ENCODE data around the gene ACSBG1. TPM values are rescaled to one million over a fixed set of nuclear protein-coding genes. Genes with fewer than 3 reads are reported as not detected.

Gene ACSBG1
- total RNA-seq, 2 donors from 2014 or later, result 0.27 to 1.2 TPM

GRCh38 chr15:78276064-78276943, 41.9 kb upstream of the ACSBG1 start:
- no peak for DNase-seq
- 92% methylated on average over 6 of the region's 6 CpGs; no CpG with 5 or more reads in 1 of the 2 experiments for WGBS, 2 experiments (ENCODE audit: insufficient coverage in 1 of 2, insufficient read length in 1 of 2)
- no peak for TF ChIP-seq CTCF (conservative IDR thresholded peaks at IDR 0.05)
- peaks cover 26% of the 10 kb centered on the region for H3K36me3 Mint-ChIP-seq (ENCODE audit: low read depth)
- H3K27me3 Mint-ChIP-seq (ENCODE audit: insufficient read depth), result no peaks in the 10 kb centered on the region
- H3K4me1 ChIP-seq (ENCODE audit: control insufficient read depth, insufficient read depth, low read length), result no peaks in the 10 kb centered on the region
- H3K27ac ChIP-seq (ENCODE audit: low read depth, low read length), result no peak overlapping the region
- no peaks in the 10 kb centered on the region for H3K27me3 ChIP-seq (ENCODE audit: control insufficient read depth, insufficient read depth, low read length, poor library complexity, severe bottlenecking)
- H3K27ac Mint-ChIP-seq, result no peak overlapping the region
- no peaks in the 10 kb centered on the region for H3K36me3 ChIP-seq (ENCODE audit: control insufficient read depth, insufficient read depth, low read length)
- H3K4me3 Mint-ChIP-seq, result no peak overlapping the region
- H3K4me3 ChIP-seq (ENCODE audit: low read length), result no peak overlapping the region
- H3K9me3 Mint-ChIP-seq, result no peaks in the 10 kb centered on the region
- no peak overlapping the region for H3K9ac ChIP-seq (ENCODE audit: extremely low read depth, low read length, poor library complexity, severe bottlenecking)
- H3K9me3 ChIP-seq (ENCODE audit: control insufficient read depth, low read length), result no peaks in the 10 kb centered on the region
- peaks cover 3% of the 10 kb centered on the region for H3K4me1 Mint-ChIP-seq

- Histone ChIP-seq H3K27me3 (ENCODE audit: control insufficient read depth, insufficient read depth, low read length, poor library complexity, severe bottlenecking) (no peaks in the 10 kb centered on the region), H3K4me3 (ENCODE audit: low read length) (no peak overlapping the region), H3K27ac (ENCODE audit: low read depth, low read length) (no peak overlapping the region), H3K36me3 (ENCODE audit: control insufficient read depth, insufficient read depth, low read length) (no peaks in the 10 kb centered on the region), H3K9ac (ENCODE audit: extremely low read depth, low read length, poor library complexity, severe bottlenecking) (no peak overlapping the region), H3K4me1 (ENCODE audit: control insufficient read depth, insufficient read depth, low read length) (no peaks in the 10 kb centered on the region), H3K9me3 (ENCODE audit: control insufficient read depth, low read length) (no peaks in the 10 kb centered on the region)
- peaks cover 20% of the 10 kb centered on the region for H3K36me3 Mint-ChIP-seq (ENCODE audit: low read depth)
- no peak for DNase-seq
- WGBS, 2 experiments (ENCODE audit: insufficient coverage in 1 of 2, insufficient read length in 1 of 2), result 94% methylated on average over 2 to 5 of the region's 5 CpGs
- no peak overlapping the region for H3K4me3 Mint-ChIP-seq
- H3K27ac Mint-ChIP-seq, result no peak overlapping the region
- no peaks in the 10 kb centered on the region for H3K9me3 Mint-ChIP-seq
- TF ChIP-seq CTCF (conservative IDR thresholded peaks at IDR 0.05), result no peak
- peaks cover 3% of the 10 kb centered on the region for H3K4me1 Mint-ChIP-seq
- H3K27me3 Mint-ChIP-seq (ENCODE audit: insufficient read depth), result no peaks in the 10 kb centered on the region
These were observed 40.6 kb upstream of the ACSBG1 start for GRCh38 chr15:78274994-78275393.

GRCh38 chr15:78272776-78273175, 38.4 kb upstream of the ACSBG1 start:
- peaks cover 3% of the 10 kb centered on the region for H3K4me1 Mint-ChIP-seq
- Histone ChIP-seq H3K27ac (ENCODE audit: low read depth, low read length) (no peak overlapping the region), H3K36me3 (ENCODE audit: control insufficient read depth, insufficient read depth, low read length) (no peaks in the 10 kb centered on the region), H3K9ac (ENCODE audit: extremely low read depth, low read length, poor library complexity, severe bottlenecking) (no peak overlapping the region), H3K4me1 (ENCODE audit: control insufficient read depth, insufficient read depth, low read length) (no peaks in the 10 kb centered on the region), H3K27me3 (ENCODE audit: control insufficient read depth, insufficient read depth, low read length, poor library complexity, severe bottlenecking) (no peaks in the 10 kb centered on the region), H3K4me3 (ENCODE audit: low read length) (no peak overlapping the region), H3K9me3 (ENCODE audit: control insufficient read depth, low read length) (no peaks in the 10 kb centered on the region)
- H3K27ac Mint-ChIP-seq, result no peak overlapping the region
- H3K9me3 Mint-ChIP-seq, result no peaks in the 10 kb centered on the region
- H3K36me3 Mint-ChIP-seq (ENCODE audit: low read depth), result peaks cover 14% of the 10 kb centered on the region
- no peak for TF ChIP-seq CTCF (conservative IDR thresholded peaks at IDR 0.05)
- 100% methylated on average over 1 to 3 of the region's 3 CpGs for WGBS, 2 experiments (ENCODE audit: insufficient coverage in 1 of 2, insufficient read length in 1 of 2)
- no peaks in the 10 kb centered on the region for H3K27me3 Mint-ChIP-seq (ENCODE audit: insufficient read depth)
- no peak for DNase-seq
- no peak overlapping the region for H3K4me3 Mint-ChIP-seq

Measured in endodermal cell (in vitro differentiated cells).